ENCODE measurements around the gene MMAA. TPM values are rescaled to one million over a fixed set of nuclear protein-coding genes. Genes with fewer than 3 reads are reported as not detected.
"Not testable (repeated sequence)": the region's sequence is repeated elsewhere in the genome, so short reads cannot be mapped to it uniquely, and the experiment has no call there.

Gene MMAA
- total RNA-seq, 1 donor from 2014 or later, result 9.9 TPM

GRCh38 chr4:145691416-145691815 is 72.2 kb downstream of the MMAA start:
- intact Hi-C loops (cut with DNase I); DNase-seq (ENCODE audit: low spot score): not testable (repeated sequence)

GRCh38 chr4:145694929-145695328 is 75.7 kb downstream of the MMAA start:
- intact Hi-C loops (cut with DNase I), result no loop called here
- DNase-seq (ENCODE audit: low spot score), result no peak

- intact Hi-C loops (cut with DNase I), result no loop called here
- no peak for DNase-seq (ENCODE audit: low spot score)
Measured at GRCh38 chr4:145697332-145697731, 78.1 kb downstream of the MMAA start.

GRCh38 chr4:145698507-145698906 is 79.3 kb downstream of the MMAA start:
- intact Hi-C loops (cut with DNase I), result no loop called here
- DNase-seq (ENCODE audit: low spot score), result no peak

GRCh38 chr4:145703850-145704497 is 84.8 kb downstream of the MMAA start:
- intact Hi-C loops (cut with DNase I), result no loop called here
- DNase-seq (ENCODE audit: low spot score), result no peak

- DNase-seq (ENCODE audit: low spot score), result no peak
- intact Hi-C loops (cut with DNase I), result no loop called here
Measured at GRCh38 chr4:145709336-145709735, 90.2 kb downstream of the MMAA start.

Other genes with a start within 250 kb of the MMAA start
- 10.8 TPM for gene SMAD1, start 137.5 kb upstream of the MMAA start, total RNA-seq
- not detected for gene C4orf51, start 60.8 kb downstream of the MMAA start, total RNA-seq